Measurements from ENCODE around the gene TCTN1. TPM values are rescaled to one million over a fixed set of nuclear protein-coding genes. Genes with fewer than 3 reads are reported as not detected.

The TCTN1 gene
- total RNA-seq, 1 donor = 46.3 TPM

GRCh38 chr12:110619534-110619953 lies 5.6 kb downstream of the TCTN1 start:
- TF ChIP-seq, protein P1, sequence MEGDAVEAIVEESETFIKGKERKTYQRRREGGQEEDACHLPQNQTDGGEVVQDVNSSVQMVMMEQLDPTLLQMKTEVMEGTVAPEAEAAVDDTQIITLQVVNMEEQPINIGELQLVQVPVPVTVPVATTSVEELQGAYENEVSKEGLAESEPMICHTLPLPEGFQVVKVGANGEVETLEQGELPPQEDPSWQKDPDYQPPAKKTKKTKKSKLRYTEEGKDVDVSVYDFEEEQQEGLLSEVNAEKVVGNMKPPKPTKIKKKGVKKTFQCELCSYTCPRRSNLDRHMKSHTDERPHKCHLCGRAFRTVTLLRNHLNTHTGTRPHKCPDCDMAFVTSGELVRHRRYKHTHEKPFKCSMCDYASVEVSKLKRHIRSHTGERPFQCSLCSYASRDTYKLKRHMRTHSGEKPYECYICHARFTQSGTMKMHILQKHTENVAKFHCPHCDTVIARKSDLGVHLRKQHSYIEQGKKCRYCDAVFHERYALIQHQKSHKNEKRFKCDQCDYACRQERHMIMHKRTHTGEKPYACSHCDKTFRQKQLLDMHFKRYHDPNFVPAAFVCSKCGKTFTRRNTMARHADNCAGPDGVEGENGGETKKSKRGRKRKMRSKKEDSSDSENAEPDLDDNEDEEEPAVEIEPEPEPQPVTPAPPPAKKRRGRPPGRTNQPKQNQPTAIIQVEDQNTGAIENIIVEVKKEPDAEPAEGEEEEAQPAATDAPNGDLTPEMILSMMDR (IDR thresholded peaks at IDR 0.05; ENCODE audit: insufficient read depth, low read length) = no peak
- no peak overlapping the region for H3K4me3 ChIP-seq (ENCODE audit: low read depth, low read length)
- DNase-seq (ENCODE audit: low read depth) = no peak

DNA sequence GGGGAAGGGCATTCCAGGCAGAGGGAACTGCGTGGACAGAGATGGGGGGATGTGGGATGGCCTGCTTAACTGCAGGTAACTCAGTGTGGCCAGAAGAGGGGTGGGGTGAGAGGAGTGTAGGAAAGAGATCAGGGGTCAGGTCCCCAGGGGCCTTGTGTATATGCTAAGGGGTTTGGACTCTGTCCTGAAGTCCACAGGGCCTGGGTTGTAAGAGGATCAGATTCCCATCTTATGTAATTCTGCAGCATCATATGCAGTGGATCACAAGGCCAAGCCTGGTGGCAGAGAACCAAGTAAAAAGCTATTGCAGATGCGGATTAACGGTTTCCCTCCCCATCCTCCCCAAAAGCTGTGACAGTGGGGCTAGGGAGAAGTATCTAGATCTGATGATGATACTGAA lies 8.7 kb downstream of the TCTN1 start:
- TF ChIP-seq, protein P1 (IDR thresholded peaks at IDR 0.05; ENCODE audit: insufficient read depth, low read length) = no peak
- no peak overlapping the region for H3K4me3 ChIP-seq (ENCODE audit: low read depth, low read length)
- DNase-seq (ENCODE audit: low read depth) = no peak

DNA sequence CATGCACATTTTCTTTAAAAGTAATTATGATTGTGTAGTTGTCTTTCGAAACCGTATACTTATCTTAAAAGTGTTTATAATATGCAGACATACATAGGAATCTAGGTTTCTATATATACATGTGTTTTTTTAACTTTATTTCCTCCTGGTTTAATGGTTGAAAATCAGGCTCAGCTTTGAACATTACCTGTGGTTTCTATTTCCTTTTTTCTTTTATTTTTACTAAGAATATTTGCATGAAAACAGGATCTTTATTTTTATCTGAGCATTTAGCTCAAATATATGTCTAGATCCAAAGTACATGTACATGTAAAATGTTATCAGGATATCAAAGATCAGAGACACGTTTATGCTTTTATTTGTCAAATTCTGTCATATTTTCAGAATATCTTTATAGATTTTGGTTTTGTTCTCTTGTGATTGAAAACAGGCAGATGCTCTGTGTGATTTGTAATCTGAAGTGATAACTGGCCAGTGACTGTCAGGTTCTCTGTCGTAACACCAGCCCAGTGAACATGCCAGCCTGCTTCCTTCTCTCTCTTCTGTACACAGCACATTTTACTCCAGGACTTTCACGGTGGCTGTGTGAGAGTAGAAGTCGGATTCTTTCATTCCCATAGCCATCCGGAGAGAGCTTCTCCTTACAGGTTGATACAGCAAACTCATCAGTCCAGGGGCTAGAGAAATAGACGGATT lies 13.7 kb downstream of the TCTN1 start:
- TF ChIP-seq, protein P1 (IDR thresholded peaks at IDR 0.05; ENCODE audit: insufficient read depth, low read length) = no peak
- no peak for DNase-seq (ENCODE audit: low read depth)
- H3K4me3 ChIP-seq (ENCODE audit: low read depth, low read length) = no peak overlapping the region

DNA sequence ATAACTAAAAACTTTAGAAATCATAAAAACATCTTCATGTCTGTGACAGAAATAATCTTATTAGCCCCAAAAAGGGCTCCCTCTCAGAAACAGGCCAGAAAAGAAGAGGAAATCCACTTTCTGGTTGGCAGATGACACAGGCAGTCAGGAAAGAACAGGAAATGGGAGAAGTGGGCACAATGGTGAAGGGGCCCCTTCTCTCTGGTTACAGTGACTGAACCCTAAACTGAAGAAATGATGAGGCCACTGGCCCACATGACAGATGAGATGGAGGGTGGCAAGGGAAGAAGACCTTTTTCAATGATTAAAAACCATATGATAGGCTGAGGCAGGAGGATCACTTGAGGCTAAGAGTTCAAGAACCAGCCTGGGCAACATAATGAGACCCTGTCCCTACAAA lies 21.1 kb downstream of the TCTN1 start:
- H3K4me3 ChIP-seq (ENCODE audit: low read depth, low read length) = no peak overlapping the region
- TF ChIP-seq, protein P1 (IDR thresholded peaks at IDR 0.05; ENCODE audit: insufficient read depth, low read length) = no peak
- DNase-seq (ENCODE audit: low read depth) = no peak

DNA sequence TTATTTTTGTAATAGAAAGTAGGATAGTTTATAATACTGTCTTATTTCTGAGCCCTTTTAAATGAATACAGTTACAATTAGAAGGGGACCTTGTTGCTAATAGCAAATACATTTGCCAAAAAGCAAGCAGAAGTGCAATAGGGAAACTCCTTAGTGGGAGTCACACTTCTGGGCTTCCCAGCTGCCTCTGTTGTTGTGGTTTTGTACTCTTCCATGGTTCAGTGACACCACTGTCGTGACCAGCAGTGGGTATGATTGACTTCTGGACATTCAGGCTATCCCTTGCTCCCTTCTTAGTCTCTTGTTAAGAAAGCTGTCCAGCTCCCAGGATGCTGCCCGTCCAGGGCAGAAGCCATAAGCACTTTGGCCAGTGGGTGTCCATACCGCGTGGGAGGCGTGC lies 22.6 kb downstream of the TCTN1 start:
- DNase-seq (ENCODE audit: low read depth) = no peak
- TF ChIP-seq, protein P1 (IDR thresholded peaks at IDR 0.05; ENCODE audit: insufficient read depth, low read length) = no peak
- H3K4me3 ChIP-seq (ENCODE audit: low read depth, low read length) = no peak overlapping the region

DNA sequence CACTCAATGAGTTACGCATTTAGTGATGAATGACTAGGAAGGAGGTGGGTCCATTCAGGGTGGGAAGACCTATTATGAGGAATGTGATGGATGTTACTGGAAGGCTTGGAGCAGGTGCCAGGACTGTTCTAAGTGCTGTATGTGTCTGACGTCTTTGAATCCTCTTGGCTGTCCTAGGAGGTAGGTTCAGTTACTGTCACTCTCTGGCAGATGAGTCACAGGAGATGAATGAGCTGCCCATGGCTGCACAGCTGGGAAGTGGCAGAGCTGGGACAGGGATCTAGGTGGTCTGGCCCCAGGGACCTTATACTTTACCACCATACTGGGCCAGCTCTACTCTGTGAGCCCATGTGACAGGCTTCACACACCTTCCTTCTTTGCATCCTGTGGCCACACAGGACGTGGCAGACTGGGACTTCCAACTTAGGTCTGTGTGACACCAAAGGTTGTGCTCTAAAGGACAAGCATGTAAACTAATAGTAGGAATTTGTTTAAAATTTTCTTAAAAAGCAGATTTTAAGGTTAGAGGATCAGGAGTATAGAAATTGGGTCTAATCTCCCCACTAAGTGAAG lies 24.0 kb downstream of the TCTN1 start:
- no peak for DNase-seq (ENCODE audit: low read depth)
- H3K4me3 ChIP-seq (ENCODE audit: low read depth, low read length) = no peak overlapping the region
- TF ChIP-seq, protein P1 (IDR thresholded peaks at IDR 0.05; ENCODE audit: insufficient read depth, low read length) = no peak

Data from fibroblast of the aortic adventitia (primary cell).